NCI-H345 treated with DMSO at 0.1 percent for 48 hours (cell line): Measurements from ENCODE around the gene THSD4.
"Not testable (repeated sequence)": the region's sequence is repeated elsewhere in the genome, so short reads cannot be mapped to it uniquely, and the experiment has no call there.

ENCODE experiments used
- DNase-seq: peaks from one replicate; lab custom pipeline; 2025; ENCODE audit not compliant: unreplicated experiment; lab: John Stamatoyannopoulos, UW

THSD4 gene

DNA sequence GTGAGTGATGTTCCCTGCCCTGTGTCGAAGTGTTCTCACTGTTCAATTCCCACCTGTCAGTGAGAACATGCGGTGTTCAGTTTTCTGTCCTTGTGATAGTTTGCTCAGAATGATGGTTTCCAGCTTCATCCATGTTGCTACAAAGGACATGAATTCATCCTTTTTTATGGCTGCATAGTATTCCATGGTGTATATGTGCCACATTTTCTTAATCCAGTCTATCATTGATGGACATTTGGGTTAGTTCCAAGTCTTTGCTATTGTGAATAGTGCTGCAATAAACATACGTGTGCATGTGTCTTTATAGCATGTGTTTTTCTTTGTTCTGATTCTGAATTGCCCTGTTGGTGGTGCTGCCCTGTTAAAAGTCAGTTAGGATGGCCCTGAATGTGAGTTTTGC lies 204.2 kb downstream of the THSD4 start:
- DNase-seq = not testable (repeated sequence)

DNA sequence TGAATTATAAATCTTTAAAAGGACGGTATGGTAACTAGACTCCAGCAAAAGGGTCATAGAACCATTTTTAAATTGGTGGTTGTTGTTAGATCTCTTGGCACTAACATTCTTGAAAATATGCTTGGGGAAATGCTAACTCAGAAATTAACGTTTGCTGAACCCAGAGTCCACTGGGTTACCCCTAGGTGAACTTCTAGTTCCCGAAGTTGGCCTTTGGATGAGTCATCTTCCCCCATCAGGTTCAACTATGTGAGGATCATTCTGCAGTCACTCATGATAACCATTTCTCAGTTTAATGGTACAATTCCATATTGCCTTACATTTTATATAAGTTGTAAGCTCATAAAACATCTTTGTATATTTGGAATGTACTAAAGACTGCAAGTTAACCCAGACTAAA lies 204.7 kb downstream of the THSD4 start:
- no peak for DNase-seq

DNA sequence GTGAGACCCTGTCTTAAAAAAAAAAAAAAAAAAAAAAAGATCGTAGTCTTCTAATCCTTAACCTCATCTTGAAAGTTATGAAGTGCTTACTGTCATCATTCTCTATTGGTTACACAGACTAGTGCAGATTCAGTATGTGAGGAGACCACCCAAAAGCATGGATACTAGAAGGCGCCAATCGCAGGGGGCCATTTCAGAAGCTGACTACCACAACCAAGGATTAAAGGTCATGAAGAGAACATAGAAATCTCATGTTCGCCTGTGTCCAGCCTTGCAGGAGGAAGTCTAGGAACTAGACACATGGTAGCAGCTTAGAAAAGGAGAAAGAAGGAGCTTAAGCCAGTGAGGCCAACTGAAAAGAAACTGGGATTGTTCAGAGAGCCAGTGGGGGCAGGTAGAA lies 207.8 kb downstream of the THSD4 start:
- no peak for DNase-seq

DNA sequence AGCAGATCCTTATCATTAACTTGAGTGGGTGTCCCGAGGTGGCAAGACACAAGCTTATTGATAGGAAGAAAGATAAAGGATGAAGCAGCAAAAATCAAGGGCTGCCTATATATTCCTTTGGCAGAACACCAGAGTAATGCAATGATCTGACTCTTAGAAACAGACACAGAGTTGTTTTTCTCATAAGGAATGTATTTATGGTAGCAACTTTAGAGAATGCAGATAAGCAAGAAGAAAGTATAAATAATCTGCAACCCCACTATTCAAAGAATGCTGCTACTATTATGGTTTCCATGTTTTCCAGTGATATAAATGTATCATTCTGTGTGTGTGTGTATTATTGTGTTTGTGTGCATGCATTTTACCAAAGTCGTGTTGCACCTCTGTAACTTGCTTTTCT lies 208.3 kb downstream of the THSD4 start:
- DNase-seq = no peak

DNA sequence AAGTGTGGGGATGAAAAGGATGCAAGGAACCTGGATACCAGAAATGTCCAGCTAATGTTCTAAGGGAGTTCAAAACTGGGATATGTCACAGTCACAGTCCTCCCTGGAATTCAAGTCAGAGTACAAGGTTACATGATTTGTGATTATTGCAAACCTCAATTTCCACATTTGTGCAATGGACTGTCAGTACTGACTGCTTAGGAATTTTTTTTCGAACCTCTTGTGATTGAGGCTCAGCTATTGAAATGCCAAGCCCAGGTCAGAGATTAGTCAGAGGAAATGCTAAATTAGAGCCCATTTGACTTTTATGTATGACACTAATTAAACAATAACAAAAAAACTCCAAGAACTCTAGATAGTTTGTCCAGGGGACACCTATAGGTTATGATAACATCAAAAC lies 210.2 kb downstream of the THSD4 start:
- DNase-seq = no peak

DNA sequence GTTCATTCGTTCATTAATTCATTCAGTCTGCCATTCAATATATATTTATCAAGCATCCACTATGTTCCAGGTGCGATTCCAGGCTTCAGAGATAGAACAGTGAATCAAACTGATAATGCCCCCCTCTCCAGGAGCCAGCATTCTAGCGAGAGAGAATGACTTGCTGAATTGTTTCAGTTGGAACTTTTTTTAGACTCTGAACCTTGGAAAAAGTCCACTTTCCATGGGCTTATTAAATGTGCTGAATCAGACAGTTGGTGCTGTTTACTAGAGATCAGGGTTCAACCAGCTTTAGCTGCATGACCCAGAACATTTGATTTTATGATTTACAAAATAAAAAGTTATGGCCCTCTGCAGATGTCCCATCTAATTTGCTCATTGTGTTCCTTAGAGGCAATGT lies 213.2 kb downstream of the THSD4 start:
- no peak for DNase-seq

DNA sequence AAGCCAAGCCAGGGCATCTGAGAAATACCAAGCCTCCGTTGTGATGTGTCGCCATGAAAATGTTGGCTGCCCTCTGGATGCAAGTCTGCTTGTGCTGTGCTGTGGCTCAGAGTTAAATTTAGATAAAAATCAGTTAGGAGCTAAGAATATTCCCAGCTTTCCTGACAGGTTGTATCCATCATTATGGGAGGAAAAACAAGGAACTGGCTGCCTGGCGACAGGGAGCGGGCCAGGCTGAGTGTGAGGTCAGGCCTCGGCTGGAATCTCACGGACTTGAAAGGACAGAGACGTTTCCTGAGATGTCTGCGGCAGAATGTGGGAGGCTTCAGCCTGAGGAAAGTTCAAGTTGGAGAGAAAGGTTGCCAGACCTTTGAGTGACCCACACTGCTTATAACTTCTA lies 213.8 kb downstream of the THSD4 start:
- no peak for DNase-seq

DNA sequence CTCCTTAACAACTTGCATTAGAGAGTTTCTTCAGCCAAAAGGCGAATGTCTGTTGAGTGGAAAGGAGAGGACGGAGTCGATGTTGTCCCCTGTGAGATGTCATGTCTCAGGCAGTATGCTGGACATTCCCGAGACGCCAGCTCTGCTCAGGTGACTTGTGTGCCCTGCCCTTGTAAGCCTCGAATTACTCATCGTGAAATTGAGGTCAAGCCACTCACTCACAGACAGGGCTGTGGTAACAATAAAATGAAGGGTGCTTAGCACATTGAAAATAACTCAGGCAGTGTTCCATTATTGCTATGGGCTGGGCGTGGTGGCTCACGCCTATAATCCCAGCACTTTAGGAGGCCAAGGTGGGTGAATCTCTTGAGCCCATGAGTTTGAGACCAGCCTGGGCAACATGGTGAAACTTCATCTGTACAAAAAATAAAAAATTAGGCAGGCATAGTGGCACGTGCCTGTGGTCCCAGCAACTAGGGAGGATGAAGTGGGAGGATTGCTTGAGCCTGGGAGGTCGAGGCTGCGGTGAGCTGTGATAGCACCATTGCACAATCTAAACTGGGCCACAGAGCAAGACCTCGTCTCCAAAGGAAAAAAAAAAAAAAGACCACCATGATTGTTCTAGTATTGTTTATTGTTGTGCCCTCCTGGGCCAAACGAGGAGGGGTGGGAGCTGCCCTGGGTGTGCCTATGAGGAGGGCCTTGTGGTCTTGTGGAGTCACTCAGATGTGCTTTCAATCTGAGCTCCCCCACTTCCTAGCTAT lies 214.4 kb downstream of the THSD4 start:
- DNase-seq = no peak

DNA sequence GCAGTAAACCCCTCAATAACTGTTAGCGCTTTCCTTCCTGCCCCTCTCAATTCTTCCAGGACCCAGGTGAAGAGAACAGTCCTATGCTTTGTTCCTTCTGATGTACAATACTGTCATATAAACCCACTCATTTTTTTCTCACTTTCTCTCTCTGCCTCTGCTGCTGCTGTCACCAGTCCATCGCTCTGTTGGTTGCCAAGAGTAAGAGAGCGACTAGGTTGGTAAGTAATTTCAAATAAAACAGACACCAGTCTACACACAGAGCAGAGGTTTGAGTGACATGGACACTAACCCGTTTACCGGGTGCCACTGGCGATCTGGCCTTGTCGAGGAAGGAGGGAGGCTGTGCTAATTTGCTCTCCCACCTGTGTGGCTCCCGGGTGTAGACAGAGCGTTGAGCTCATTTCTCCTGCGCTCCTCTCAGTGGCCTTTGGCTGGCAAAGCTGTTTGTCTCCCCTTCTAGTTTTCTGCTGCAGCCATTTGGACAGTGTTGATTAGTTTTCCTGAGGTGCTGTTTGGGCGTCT lies 215.4 kb downstream of the THSD4 start:
- no peak for DNase-seq

DNA sequence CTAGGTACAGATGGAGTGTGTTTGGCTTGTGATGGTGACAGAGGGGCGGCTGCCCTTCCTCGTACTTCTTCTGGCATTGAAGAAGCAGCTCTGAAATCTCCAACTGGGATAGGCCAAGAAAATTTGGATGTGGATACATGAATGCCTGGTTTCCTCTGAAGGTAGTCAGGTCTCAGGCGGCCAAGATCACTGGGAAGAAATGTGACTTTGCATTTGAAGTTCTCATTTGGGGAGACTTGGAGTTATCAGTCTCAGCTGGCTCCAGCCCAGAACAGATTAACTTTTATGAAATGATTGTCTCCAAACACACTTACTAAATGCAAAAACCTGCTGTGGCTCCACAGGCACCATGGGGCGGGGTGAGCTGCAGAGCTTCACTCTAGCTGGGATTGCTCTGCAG lies 215.9 kb downstream of the THSD4 start:
- DNase-seq = no peak

DNA sequence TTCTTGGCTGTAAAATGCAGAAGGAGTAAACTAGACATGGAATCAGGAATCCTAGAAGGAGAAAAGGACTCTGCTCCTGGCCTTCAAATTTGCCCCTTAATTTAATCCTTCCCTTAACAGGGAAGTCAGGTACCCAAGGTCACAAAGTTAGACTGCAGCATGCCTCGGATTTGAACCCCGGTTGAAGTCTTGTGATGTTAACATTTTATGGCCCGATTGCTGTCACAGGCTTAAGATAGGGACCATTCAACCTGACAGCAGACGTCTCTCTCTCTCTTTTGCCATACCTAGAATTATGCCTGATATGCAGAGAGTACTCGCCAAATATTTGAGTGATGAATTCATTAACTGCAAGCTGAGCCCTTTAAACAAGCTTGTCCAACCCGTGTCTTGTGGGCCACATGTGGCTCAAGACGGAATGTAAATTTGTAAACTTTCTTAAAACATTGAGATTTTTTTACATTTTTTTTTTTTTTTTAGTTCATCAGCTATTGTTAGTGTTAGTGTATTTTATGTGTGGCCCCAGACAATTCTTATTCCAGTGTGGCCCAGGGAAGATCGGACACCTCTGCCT lies 217.2 kb downstream of the THSD4 start:
- no peak for DNase-seq

DNA sequence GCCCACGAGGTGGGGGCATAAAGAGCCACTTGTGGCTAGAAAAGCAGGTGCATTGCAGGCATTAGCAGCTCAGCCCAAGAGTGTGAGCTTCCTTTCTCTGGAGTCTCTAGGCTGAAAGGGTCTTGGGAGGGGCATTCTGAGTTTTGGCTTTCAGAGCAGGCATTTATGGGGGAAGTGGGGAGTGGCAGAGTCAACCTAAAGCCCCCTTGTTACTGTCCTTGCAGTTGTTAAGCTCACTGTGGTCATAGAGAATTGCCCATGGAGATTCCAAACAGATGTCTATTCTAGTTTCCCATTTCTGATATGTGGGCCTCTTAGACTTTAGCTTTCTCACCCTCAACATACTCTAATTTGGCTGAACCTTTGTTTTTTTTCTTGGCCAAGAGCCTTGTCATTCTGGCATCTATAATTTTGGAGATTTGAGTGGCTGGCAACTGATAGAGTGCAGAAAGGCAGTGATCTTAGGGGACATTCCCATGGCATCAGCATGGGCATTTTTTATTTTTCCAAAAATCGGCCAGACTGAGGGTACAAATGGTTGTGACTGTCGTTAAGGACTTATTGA lies 217.9 kb downstream of the THSD4 start:
- no peak for DNase-seq

DNA sequence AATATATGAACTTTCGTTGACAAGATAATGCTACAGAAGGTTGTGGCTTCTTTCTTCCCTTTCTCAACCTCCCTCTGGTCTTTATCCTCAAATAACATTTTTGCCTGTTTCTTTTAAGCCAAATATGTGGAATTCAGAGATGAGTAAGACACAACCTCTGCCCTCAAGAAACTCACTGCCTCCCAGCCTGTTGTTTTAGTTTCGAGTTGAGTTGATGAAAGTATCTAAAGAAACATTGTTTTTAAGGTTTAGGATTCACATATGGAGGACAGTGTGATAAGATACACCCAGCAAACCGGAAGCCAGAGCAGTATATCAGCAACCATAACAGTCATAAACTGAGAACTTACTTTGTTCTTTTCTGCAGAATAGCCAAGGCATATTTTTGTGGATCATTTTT lies 218.6 kb downstream of the THSD4 start:
- no peak for DNase-seq

DNA sequence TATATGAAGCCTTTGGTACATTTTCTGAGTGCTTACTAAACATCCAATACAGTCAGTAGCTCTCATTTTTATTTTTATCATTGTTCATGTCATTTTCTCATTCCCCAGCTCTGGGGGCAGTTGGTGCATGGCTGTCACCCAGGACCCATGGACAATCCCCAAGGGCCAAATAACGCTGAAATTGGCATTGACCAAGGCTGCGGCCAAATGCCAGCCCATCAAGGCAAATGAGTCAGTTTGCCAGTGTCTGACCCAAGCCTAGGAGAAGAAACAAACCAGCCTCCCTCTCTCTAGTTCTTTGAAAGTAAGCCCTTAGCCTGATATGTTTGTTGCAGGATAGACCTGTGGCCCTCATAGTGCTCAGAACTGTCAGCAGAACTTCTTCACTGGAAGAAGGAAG lies 219.2 kb downstream of the THSD4 start:
- no peak for DNase-seq

DNA sequence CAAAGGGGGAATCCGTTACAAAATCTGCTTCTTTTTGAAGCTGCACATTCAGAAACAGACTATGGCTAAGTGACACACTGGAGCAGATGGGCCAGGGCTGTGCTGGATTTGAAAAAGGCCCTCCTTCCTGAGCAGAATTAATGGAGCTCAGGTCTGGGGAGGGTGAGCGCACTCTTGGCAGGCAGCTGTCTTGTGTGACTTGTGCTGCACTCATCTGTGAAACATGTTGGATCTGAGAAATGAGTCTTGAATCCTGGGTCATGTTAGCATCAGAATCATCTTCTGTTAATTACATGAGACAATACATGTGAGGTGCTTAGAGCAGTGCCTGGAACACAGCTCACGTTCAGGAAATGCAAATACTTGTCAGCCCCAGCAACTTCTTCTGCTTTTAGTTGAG lies 219.6 kb downstream of the THSD4 start:
- no peak for DNase-seq

DNA sequence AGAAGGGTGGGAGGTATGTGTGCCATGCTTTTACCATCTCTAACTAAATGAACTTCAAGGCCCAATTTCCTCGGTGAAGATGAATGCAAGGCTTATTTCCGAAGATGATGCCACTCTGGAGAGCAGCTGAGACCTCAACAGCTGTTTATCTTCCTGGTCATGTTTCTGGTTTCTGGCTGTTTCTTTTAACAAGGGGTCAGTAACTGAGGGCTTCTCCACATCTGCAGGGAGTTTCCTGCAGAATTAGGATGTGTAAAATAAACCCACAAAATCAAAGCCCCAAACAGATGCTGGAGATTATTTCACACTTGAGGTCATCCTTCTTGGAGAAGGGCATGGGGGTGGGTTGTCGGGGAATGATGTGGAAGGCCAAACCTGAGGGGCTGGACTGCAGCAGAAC lies 220.3 kb downstream of the THSD4 start:
- no peak for DNase-seq

DNA sequence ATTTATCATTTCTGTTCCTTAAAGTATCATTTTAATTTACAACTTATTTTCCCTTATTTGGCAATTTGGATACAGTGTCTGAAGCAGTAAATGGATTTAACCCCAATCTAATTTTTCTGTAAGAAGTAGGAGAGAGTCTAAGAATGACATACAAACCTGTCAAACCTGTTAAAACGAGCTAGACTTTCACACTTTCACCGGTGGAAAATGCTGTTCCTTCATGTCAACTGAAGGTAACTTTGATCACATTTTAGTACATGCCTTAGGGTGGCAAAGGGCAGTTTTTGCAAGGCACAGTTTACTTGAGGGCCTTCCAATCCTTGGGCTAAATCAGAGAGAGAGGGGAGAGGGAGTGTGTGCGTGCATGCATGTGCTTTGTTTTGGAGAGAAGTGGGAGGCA lies 221.4 kb downstream of the THSD4 start:
- no peak for DNase-seq

DNA sequence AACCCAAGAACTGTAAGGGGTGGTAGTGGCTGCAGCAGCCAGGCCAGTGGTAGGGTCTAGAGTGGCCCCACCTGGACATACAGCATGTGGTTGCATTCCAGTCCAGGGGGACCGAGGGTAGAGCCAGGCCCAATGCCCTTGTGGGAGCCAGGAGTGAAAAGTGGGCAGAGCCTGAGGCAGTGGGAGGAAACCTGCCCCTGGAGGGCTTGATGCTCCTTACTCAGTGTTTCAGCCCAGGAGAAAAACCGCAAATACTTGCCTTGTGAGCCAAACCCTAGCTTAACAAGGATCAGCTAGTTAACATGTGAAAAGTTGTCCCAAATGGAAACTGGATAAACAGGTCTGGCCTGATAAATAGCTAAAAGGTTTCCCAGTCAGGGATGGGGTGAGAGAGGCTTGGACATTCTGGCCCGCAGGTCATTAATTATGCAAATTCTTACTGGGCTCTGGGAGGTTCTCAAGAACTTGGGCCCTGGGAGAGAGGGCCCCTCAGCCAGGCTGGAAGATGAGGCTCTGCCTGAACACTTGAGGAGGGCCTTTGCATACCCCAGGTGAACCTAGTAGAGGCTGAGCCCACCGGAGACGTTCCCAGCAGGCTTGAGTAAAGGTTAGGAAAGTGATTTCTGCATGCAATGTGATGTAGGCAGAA lies 222.1 kb downstream of the THSD4 start:
- no peak for DNase-seq

DNA sequence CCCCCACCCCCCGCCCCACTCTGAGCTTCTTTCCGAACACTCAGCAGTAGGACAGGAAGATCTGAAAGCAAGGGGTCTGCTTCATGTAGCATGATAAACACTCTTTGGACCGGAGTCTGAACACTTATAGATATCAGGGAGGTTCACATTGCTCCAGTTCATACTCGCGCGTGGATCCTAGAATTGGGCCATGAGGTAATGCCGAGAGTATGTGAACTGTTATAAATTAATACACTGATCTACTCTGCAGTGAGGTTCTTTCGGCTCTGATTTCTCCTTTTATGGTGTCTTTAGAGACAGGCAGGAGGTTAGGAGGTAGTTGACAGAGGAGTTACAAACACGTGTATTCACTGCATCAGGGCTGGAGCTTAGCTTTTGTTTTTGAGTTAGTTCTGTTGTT lies 223.0 kb downstream of the THSD4 start:
- no peak for DNase-seq

DNA sequence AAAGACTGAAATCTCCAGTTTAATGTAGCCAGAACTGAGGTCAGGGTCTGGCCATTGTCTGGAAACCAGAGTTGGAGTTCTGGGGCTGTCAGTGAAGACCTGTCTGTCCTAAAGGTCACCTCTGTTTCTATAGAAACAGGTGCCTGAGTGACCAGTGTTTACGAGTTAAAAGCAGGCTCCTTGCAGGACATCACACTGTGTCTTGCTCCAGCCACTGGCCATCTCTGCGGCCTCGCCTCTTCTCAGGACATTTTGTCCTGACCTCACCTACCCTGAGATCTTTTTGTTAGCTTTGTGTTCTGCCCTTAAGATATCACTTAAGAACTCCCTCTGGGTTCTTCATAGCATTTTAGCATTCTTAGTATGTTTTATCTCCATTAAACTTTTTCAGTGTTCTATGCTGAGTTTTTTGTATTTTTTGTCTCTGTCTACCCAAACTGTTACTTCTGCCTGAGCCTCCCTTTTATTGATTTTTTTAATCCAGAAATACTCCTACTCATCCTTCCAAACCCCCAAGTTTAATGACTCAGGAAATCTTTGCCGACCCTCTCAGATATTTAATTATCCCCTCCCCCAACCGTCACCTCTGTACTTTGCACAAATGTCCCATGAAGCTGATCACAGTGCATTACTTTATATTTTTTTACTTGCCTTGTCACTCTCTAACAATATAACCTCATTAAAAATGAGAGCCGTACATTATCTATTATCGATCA lies 223.7 kb downstream of the THSD4 start:
- DNase-seq = no peak

DNA sequence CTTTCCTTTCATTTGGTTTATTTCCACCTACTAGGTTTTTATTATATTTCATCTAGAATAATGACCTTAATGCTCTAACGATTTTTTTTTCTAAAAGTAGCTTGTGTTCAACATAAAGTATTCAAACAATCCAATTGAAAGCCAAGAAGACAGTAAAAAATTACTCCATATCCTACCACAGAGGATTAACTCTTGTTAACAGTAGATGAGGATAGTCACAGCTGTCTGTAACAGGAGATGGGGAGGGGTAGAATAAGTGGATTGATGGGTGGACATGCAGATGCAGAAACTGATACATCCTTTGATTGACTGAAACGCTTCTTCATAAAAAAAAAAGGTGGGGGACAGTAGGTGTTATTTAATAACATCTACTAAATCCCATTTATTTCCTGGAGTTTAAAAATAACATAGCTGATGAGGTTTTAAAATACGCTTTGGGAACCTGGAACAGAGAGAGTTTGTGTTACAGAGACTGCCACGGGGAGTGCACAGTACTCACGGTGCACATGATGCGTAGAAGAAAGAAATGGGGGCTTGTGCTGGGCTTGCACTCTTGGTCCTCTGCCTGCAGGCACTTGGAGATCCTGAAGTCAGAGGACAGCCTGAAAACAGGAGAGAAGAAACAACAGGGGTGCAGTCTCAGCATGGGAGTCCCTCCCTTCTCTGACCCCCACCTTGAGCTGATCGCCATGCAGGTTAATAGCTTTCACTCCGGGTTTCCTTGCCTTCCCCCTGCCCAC lies 226.7 kb downstream of the THSD4 start:
- DNase-seq = no peak
